NCI-H2196 (cell line): ENCODE data around the gene SAXO1.
"Not testable (repeated sequence)": the region's sequence is repeated elsewhere in the genome, so short reads cannot be mapped to it uniquely, and the experiment has no call there.

Source experiments
- DNase-seq: peaks from one replicate; lab custom pipeline; 2025; ENCODE audit not compliant: unreplicated experiment; lab: John Stamatoyannopoulos, UW

Gene SAXO1

GRCh38 chr9:19033015-19033414, at the start of gene SAXO1:
Gene SAXO1, minus strand, starts transcription at chr9:19033209. Its CDS starts 301 bp downstream, at chr9:19032908.
- DNase-seq: no peak

- DNase-seq: no peak
Measured at GRCh38 chr9:19074836-19075235, 41.8 kb upstream of the SAXO1 start.

GRCh38 chr9:19074229-19074628, 41.2 kb upstream of the SAXO1 start:
- no peak for DNase-seq

GRCh38 chr9:19057033-19057432, 24.0 kb upstream of the SAXO1 start:
- no peak for DNase-seq

GRCh38 chr9:19050637-19051591, 17.9 kb upstream of the SAXO1 start:
- no peak for DNase-seq

GRCh38 chr9:19049917-19050636, 17.1 kb upstream of the SAXO1 start:
- DNase-seq: no peak

GRCh38 chr9:19048966-19049916, 16.2 kb upstream of the SAXO1 start, which contains the start of gene RRAGA:
Gene RRAGA, plus strand, starts transcription at chr9:19049427. Its CDS starts 233 bp downstream, at chr9:19049660.
- DNase-seq: peak; percentile 98

GRCh38 chr9:19036611-19037010, 3.6 kb upstream of the SAXO1 start:
- no peak for DNase-seq

GRCh38 chr9:19032406-19032805, 603 bp downstream of the SAXO1 start:
- DNase-seq: no peak

GRCh38 chr9:19030899-19031298, 2.1 kb downstream of the SAXO1 start:
- no peak for DNase-seq

GRCh38 chr9:19028835-19029451, 4.1 kb downstream of the SAXO1 start:
- peak; percentile 71 for DNase-seq

- DNase-seq: no peak
Measured at GRCh38 chr9:19027825-19028224, 5.2 kb downstream of the SAXO1 start.

GRCh38 chr9:19026375-19026774, 6.6 kb downstream of the SAXO1 start:
- DNase-seq: no peak

GRCh38 chr9:19023078-19023477, 9.9 kb downstream of the SAXO1 start:
- DNase-seq: no peak

GRCh38 chr9:19022206-19022605, 10.8 kb downstream of the SAXO1 start:
- no peak for DNase-seq

- DNase-seq: not testable (repeated sequence)
Measured at GRCh38 chr9:19021649-19022048, 11.4 kb downstream of the SAXO1 start.

- DNase-seq: no peak
Measured at GRCh38 chr9:19020886-19021455, 12.0 kb downstream of the SAXO1 start.

GRCh38 chr9:19018201-19018600, 14.8 kb downstream of the SAXO1 start:
- DNase-seq: no peak

GRCh38 chr9:19009391-19009965, 23.5 kb downstream of the SAXO1 start:
- no peak for DNase-seq

GRCh38 chr9:19000133-19000532, 32.9 kb downstream of the SAXO1 start:
- no peak for DNase-seq
